GM19043 (cell line): ENCODE measurements around the gene ADAMTS14.

ENCODE experiments used
- ATAC-seq: cut with Tn5 transposase; IDR thresholded peaks from one replicate; pipeline ENCODE4 v1.9.1; 2021; ENCODE audit warnings: low read depth; ENCODE audit not compliant: unreplicated experiment

The ADAMTS14 gene

DNA sequence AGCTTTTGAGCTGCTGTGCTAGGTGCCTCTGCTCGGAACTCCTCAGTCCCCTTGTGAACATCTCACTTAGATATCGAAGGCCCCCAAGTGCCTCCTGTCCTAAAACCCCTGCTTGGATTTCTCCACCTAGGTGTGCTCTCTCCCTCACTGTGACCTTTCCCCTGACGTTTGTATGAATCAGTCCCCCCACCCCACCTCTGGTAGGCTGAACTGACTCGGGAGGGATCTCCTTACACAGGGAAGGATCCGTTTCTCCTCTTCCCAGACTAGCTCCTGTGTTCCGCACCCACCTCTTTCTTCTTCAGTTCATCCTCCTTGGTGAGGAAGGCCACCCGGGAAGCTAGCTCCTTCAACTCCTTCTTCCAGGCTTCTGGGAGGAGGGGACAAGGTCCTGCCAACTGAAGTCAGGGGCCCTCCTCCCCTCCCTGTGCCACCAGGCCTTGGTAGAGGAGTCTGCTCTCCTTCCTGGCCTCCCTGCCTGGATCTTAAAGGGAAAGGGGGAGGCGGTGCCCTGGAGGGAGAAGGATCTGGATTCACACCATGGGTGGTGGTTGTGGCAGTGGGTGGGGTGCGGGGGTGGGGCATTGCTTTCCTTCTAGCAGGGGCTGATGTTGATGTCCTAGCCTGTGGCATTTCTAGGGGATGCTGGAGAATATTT is 106.1 kb downstream of the ADAMTS14 start:
- no peak for ATAC-seq

DNA sequence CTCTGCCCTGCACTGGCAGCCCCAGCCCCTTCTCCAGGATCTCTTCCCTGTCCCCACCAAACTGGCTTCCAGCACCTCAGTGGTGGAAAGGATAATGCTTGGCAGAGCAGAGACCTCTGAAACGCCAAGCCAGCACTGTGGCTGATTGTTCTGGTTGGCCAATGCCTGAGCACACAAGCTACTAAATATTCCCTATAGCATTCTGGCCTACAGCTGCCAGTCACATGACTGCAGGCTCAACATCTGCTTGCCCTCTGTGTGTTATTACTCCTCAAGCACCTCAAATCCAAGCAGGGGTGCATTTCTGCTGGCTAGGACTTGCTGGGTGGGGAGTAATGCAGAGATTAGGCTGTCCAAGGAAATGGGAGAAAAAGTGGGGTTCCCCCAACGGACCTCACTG is 106.8 kb downstream of the ADAMTS14 start:
- ATAC-seq: no peak

DNA sequence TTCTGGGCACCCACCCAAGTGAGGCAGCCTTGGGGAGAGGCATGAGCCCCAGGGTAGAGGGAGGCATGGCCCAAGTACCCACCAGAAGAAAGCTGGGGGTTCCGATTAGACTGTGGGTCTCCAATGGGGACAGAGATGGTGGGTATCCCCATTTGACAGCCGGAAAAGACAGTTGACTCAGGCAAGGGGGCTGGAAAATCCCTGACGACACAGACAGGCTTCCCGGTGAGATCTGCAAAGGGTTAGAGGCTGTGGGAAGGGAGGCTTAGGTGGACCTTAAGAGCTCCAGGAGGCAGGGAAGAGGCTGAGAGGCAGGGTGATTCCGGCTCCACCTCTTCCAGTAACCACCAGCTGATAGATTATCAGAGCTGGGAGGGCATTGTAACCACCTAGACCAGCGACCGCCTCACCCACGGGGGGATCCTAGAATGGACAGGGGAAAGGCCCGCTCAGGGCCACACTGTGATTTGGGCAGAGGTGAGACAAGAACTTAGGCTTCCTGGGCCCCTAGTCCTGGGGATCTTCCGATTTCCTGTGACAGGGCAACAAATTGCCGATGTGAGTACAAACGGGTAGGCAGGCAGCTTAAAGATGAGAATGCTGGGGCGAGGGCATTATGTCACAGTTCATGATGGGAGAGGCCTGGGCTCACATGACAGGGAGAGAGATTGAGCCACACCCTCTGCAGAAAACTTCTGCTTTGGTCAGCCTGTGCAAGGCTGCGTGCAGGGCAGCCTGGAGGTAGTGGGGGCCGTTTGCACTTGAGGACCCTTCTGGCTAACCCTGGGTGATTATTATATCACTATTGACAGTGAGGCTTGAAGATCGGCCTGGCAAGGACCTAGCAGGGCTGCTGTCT is 107.4 kb downstream of the ADAMTS14 start:
- no peak for ATAC-seq

DNA sequence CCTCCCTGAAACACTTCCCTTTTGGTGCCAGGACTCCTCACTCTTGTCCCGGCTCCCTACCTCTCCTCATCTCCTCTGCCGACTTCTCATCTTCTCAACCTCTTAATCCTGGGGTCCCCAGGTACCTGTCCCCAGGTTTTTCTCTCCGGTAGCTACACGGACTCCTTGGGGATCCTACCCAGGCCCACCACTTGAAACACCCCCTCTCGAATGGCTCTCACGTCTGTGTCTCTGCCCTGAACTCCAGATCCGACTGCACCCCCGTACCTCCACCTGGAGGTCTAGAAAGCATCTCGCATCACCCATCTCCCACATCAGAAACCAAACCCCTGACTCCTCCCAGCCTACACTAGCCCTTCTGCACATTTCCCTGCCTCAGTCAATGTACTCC is 108.1 kb downstream of the ADAMTS14 start:
- ATAC-seq: no peak

DNA sequence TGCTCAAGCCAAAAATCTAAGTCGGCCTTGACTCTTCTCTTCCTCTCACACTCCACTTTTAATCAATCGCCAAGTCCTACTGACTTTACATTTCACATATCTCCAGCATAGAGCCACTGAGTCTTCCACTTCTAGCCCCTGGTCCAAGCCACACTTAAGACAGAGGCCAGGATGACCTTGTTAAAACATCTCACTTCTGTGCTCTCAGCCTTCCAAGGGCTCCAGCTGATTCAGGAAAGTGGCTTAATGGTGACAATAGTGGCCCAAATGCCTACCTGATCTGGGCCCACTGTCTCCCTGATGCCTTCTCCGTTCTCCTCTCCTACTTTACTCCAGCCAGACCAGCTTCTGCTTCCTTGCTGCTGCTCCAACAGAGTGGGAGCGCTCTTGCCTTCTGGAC is 108.5 kb downstream of the ADAMTS14 start:
- ATAC-seq: no peak

DNA sequence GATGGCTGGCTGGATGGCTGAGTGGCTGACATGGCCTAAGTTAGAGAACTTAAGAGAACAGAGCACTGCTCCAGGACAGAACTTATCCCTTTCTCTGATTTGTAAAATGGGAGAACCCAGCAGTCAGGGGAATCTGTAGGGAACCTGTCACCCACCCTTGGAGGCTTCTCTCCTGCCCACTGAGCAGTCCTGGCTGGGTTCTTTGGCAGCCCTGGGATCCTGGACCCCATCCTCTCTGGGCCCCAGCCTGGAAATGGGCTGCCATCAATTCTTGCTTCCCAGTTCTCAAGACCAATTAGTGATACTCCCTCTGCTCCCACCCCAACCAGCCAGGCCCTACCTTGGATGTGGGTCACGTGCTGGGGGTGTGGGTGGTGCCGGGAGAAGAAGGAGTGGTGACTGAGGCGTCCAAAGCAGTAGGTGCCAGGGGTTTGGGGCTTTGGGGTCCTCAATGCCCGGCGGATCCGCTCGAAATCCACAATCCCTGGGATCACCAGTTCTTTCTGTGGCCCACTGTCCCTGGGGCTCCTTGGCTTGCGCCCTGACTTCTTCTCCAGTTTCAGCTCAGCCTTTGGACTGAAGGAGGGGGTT is 109.2 kb downstream of the ADAMTS14 start:
- no peak for ATAC-seq

DNA sequence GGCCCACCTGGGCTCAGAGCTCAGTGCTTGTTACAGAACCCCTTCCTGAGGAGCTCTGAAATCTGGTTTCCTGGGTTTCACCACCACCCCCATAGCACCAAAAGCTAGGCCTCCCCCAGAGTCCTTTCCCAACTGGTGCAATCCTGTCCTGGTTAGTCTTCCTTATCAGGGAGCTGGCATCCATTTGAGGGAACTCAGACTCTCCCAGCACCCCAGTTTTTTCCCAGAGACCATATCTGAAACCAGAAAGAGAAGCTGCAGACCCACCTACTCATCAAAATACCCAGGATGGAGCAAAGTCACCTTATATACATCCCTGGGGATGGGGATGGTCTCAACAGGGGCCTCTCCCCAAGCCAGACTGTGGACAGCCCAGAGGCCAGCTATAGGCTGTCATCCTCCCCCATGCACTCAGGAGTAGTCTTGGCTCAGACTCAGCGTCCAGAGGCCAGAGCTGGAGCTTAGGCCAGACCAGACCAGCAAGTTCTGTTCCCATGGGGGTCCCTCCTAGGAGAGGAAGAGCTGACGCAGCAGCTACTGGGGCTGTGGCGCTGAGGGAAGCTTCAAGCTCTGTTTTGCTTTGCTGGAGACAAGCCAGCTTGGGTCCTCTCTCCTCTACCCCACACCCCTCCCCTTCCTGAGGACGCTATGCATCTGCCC is 109.9 kb downstream of the ADAMTS14 start:
- no peak for ATAC-seq

DNA sequence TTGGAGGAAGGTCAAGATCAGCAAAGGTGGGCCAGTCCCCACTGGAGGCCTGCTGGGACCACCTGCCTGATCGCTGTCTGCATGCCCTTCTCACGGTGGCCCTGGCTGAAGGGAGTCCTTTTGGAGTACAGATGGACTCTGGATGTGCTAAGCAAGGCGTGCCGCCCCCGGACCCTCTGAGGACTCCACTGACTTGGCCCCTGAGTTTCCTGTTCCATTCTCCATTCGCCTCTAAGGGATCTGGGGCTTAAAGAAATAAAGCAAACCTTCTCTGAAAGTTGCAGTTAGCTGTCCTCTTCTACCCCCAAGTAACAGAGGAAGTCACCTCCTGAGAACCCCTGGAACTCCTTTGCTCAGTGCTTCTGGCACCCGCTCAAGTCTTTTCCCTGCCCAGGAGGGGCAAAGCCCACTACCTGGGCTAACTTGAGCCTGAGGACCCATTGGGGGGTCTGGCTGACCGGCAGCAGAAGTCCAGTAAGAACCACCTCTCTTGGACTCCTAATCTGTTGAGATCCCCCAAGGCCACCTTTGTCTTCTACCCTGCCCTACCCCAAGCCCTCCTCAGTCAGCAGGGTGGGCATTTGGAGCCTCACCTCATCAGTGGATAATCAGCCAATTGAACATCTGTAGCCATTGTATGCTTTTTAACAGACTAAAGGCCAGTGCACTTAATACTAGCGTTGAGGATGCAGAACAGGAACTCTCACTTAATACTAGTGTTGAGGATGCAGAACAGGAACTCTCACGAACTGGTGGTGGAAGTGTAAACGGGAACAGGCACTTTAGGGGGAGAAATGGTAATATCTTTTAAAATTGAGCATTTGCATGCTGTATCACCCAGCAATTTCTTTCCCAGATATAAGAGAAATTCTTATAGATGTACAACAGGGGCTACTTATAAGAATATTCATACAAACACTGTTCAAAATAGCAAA is 110.7 kb downstream of the ADAMTS14 start:
- ATAC-seq: no peak

DNA sequence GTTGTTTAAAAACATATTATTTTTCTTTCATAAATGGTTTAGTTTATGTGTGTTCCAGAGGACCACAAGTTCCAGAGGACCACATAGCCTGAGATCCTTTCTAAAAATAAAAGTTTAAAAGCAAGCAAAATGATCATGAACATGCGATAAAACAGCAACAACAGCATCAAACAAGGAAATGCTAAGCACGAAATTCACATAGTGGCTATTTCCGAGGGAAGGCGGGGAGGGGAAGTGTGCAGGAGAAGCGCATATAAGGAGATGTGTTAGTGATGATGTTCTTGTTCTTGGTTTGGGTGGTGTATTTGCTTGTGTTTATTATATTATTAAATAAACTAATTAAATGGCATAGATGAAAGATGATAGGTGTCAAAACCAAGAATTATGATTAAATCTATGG is 111.7 kb downstream of the ADAMTS14 start:
- ATAC-seq: no peak

DNA sequence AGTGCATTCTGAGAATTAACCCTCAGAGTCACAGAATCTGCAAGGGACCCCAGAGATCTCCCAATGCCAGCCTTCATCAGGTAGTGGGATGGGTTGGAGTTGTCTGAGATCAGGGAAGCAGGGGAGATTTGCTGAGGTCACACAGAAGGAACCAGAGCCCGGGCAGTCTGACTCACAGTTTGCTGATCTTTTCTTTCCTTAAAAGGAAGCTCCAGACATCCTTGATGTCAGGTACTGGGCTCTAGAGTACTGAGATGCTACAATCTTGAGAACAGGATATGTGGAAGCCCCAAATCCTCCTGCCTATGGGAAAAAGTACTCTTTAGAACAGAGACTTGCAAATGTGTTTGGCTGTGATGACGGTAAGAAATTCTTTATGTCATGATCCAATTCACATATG is 112.2 kb downstream of the ADAMTS14 start:
- no peak for ATAC-seq

DNA sequence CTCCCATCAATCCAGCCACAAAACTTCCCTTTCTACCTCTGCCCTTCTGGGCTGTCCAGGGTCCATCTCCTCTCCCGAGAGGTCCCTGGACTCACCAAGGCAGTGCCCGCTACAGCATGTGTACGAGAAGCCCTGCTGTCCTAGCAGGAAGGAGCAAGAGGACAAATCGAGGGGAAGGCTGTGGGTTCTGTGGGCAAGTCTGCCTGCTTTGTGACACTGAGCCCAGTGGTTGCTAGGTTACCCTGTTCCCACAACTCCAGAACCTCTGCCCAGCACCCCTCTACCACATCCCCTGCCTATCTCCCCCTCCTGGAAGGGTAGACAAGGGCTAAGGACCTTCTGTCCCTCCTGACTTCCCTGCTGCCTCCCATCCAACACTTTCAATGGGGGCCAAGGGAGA is 112.9 kb downstream of the ADAMTS14 start, which contains the start of gene TBATA:
TBATA (minus strand) TSS at position 188 of the 400 bp plus-strand sequence. CDS start 1,998 bp downstream, outside the sequence.
- no peak for ATAC-seq

DNA sequence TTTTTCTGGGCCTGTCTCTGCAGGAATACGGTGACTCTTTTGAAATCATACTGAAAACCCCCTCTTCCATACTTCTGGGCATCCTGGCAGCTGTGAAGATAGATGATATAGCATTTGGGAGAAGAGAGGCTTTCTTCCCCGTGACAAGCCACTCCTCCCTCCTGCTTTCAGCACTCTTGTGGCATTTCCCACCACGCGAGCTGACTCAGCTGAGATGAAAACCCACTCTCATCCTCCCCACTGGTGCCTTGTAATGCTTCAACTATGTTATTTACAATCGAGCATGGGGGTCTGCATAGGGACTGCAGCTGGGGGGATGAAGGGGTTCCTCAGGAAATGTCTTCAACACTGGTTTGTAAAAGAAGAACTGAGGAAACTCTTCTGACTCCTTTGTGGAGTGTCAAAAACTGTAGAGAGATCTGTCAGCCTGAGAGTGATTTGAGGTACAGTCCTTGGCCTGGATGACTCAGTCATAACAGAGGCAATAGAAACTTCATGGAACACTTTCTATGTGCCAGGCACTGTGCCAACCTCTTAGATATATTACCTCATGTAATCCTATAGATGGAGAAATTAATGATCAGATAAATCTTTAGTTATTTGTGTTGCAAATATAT is 114.6 kb downstream of the ADAMTS14 start:
- no peak for ATAC-seq

DNA sequence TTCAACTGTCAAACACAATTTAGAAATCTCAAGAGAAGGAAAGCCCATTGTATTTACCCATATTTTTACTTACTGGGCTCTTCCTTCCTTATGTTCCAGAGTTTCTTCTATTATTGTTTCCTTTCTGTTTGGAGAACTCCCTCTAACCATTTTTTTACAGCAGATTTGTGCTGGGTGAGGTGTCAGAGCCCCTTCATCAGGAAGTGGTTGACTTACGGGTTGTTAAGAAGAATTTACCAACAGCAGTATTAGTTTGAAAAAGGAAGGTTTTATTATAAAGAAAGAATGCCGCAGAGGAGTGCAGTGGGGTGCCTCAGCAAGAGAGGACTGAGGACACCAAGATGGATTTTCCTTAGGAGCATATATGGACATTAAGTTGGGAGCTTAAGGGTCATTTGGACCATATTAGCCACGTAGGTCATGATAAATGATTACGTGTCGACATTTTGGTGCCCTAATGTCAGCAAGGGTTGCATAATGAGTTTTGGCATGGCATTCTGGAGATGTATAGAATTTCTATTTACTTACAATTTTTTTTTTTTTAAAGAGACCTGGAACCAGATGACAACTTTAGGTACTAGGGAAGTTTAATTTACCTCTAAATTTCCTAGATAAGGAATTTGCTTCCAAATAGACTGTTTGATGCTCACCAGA is 119.2 kb downstream of the ADAMTS14 start:
- no peak for ATAC-seq

DNA sequence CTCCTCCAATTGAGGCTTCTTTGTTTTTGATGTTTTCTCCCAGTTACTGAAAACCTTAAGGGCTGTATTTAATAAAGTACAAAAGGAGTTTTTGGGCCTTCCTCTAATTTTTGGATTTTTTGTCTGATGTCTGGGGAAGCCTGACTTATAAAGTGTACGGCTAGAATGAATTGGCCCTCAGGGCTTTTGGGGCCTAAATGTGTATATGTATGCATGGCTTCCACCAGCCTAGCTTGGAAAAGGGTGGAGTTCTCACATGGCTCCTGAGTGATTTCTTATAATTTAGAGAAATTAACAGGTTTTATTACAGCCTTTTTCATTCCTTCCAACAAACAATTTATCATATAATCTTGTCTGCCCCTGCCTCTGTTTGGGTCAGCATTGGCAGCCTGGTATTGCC is 123.3 kb downstream of the ADAMTS14 start:
- no peak for ATAC-seq

DNA sequence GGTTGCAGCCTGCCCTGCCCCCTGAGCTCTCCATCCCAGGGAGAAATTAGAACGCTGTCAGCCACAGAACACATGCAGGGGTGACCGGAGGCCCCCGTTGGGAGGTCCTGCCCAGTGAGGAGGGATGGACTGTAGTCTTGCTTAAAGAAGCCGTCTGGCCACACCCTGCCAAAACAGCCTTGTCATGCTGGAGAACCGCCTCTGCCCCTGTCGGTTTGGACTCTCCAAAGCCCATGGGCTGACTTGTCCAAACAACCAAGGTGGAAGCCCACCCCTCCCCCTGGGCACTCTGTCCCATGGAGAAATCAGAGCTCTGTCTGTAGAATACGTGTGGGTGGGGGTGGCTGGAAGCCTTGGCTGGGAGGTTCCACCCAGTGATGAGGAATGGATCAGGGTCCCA is 125.5 kb downstream of the ADAMTS14 start:
- ATAC-seq: no peak

DNA sequence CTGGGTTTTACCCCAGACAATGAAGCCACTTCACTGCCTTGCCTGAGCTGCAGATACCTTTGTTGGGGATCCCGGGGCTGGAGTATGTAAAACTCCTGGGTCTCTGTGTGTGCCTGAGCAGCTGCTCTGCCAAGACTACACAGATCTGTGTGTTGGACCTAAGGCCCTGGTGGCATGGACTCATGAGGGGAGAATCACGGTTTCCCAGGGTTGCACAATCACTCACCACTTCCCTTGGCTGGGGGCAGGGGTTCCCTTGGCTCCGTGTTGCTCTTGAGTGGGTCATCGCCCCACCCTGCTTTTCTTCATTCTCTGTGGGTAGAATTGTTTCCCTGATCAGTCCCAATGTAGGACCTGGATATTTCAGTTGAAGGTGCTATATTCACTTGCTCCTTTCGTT is 126.8 kb downstream of the ADAMTS14 start:
- ATAC-seq: no peak

DNA sequence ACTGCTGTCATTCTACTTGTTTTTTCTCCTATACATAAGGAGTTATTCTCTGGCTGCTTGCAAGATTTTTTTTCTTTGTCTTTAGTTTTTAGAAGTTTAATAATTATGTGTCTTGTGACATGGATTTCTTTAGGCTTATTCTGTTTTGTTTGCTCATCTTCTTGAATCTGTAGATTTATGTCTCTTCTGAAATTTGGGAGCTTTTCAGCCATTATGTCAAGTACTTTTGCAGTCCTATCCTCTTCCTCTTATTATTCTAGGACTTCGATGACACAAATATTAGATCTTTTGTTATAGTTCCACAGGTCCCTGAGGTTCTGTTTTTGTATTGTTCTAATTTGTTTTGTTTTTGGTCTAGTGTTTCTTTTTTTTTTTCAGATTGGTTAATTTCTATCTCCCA is 129.5 kb downstream of the ADAMTS14 start:
- ATAC-seq: no peak

DNA sequence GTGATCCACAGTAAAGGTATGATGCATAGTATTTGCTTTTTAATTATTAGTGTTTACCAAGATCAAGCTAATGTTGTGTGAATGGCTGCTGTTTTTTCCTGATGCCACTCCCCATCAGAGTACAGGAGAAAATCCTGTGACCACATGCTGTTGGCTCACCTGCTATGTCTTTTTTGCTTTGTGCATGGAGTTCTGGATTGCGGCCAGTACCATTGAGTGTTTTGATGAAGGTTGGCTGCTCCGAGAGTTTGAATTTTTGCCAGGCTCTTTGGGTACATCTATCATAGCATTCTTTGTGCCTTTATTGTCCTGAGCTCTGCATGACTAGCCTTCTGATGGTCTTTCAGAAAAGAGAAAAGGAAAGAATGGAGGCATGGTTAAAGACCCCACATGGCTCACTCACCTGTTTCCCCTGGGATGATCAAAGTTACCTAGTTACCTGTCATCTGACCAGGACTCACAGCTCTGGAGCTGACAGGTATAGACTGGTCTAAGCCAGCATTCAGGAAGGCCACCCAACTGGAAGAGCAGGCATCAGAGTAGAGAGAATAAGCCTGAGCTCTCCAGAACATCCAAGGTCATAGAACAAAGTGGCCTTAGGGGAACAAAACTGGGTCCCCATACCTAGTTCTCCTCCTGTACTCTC is 131.6 kb downstream of the ADAMTS14 start:
- no peak for ATAC-seq

DNA sequence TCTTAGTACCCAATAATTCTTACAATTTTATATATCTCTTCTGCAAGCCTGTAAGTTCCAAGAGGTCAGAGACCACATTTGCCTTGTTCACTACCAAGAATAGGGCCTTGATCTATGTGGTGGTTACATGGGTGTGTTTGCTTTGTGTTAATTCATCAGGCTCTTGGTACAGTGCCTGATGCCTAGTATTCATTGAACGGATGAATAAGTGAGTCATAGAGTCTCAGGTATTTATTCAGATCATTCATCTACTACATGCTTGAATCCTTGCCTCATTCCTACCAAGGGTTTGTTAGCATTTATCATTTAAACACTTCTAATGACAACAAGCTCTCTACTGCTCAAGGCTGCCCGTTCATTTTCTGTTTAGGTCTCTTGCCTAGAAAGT is 132.1 kb downstream of the ADAMTS14 start:
- no peak for ATAC-seq
